Panc1 (cell line): Measurements from ENCODE around the gene MARCHF6.

Experiments used
- POLR2AphosphoS5 ChIP-seq: IDR thresholded peaks from 2 replicates; pipeline ENCODE4 v1.6.1; 2012; ENCODE audit warnings: mild to moderate bottlenecking, low read depth, low read length, moderate library complexity
- REST ChIP-seq, 2 experiments: IDR thresholded peaks; 2 replicates each; pipeline ENCODE4 v1.6.1; 2011 to 2012; ENCODE audit warnings: low read depth in 2 of 2, control low read depth in 1 of 2, low read length in 1 of 2, mild to moderate bottlenecking in 1 of 2, moderate library complexity in 1 of 2; ENCODE audit not compliant: insufficient read depth in 1 of 2

- TF ChIP-seq POLR2AphosphoS5 = no peak
- TF ChIP-seq REST (IDR thresholded peaks at IDR 0.05; ENCODE audit: insufficient read depth in 1 of 2, low read depth in 2 of 2, low read length in 1 of 2) = no peak
These were observed 22.1 kb upstream of the MARCHF6 start for GRCh38 chr5:10331341-10331796.
